Measurements from ENCODE around the gene RAB22A. TPM values are rescaled to one million over a fixed set of nuclear protein-coding genes. Genes with fewer than 3 reads are reported as not detected.
"Not testable (repeated sequence)": the region's sequence is repeated elsewhere in the genome, so short reads cannot be mapped to it uniquely, and the experiment has no call there.

RAB22A gene
- total RNA-seq, 1 experiment from 2014 or later: 16.0 TPM

DNA sequence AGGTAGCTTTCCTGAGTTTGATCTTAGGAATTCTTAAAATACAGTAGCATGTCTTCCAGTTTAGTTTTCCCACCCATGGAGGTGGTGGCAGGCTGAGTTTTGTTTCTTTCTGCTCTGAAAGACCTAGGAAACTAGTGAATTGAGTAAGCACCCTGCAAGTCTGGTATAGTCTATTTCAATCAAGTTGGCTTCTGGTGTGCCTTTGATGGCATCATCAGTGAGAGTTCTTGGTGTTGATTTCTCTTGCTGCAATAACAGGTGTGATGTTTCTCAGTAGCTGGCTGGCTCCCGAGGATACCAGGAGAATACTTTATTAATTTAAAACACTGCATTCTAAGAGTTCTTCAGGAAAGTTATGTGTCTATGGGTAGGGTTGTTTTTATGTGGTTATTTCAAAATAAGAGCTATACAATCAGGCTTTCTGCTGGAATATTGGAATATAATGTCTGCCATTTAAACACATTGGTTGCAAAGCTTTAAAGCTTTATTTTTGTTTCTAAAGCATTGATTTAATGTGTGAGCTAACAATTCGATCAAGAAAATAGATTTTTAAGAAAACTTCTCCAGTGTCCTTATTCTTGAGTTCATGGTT is 98.5 kb downstream of the RAB22A start:
- no peak for DNase-seq (ENCODE audit: low read depth)

DNA sequence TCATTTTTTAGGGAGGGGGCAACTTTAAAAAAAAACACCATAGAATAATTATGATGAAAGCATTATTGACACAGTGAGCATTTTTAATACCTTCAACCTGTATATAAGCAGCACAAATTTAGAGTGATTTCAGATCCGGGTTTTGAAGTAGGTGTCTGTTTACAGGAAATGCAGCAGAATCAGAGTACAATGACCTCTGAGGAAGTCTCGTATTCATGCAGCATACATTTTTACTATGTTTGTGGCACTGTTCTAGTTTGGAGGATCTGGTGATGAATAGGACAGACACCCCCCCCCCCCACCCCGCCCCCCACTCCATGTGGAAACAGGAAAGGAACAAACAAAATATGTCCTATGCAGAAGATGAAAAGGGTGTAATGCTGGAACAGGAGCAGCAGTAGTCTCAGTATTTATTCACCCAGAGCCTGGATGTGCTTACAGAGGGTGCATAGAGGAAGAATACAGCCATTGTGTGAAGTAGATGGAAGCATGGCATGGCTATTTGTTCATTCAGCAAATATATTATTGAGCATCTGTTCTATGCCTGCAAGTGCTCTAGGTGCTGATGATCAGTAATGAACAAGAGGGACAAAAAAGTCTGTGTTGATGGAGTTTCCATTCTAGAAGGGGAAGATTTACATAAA is 99.2 kb downstream of the RAB22A start:
- peak; percentile 11 for DNase-seq (ENCODE audit: low read depth)

DNA sequence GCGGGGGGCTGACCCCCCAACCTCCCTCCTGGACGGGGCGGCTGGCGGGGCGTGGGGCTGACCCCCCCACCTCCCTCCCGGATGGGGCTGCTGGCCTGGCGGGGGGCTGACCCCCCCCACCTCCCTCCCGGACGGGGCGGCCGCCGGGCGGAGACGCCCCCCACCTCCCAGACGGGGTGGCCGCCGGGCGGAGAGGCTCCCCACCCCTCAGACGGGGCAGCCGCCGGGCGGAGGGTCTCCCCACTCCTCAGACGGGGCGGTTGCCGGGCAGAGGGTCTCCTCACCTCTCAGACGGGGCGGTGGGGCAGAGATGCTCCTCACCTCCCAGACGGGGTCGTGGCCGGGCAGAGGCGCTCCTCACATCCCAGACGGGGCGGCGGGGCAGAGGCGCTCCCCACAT is 104.7 kb downstream of the RAB22A start:
- DNase-seq (ENCODE audit: low read depth): not testable (repeated sequence)

- not testable (repeated sequence) for DNase-seq (ENCODE audit: low read depth)
Measured at GRCh38 chr20:58414786-58415185, 105.3 kb downstream of the RAB22A start.

DNA sequence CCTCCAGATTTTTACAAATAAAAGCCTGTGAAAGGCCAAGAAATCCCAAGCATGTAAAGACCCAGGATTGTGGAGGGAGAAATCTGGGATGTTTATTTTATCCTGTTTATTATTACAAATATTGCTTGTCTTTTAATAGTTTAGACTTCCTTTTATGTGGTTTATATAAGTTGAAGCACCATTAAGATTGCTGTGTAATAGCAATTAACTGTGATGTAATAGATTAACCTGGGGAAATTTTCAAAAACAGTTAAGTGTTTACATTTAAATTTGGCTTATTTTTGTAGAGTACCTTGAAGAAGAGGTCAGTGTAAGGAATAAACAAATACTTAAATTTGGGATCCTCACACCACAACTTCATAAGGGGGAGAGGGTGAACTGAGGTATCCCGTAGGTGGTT is 106.5 kb downstream of the RAB22A start:
- DNase-seq (ENCODE audit: low read depth): no peak

GRCh38 chr20:58416835-58417234 is 107.3 kb downstream of the RAB22A start:
- no peak for DNase-seq (ENCODE audit: low read depth)

Other genes starting within 250 kb of the RAB22A start
- gene ANKRD60, start 81.1 kb upstream of the RAB22A start, total RNA-seq (2014; rRNA removed; shearing (Covaris generic)): not detected in 2 replicates
- gene VAPB, start 79.5 kb downstream of the RAB22A start, total RNA-seq (2014; rRNA removed; shearing (Covaris generic)): 5.5 and 14.2 TPM in 2 replicates
- 0.27 and 1.0 TPM in 2 replicates for gene APCDD1L, start 205.7 kb downstream of the RAB22A start, total RNA-seq (2014; rRNA removed; shearing (Covaris generic))